Gastroesophageal sphincter (tissue), 3 donors: ENCODE measurements around the gene MACO1.

Experiments used
- EP300 ChIP-seq: sonication (generic); formaldehyde crosslinking; IDR thresholded peaks from one replicate; pipeline ENCODE4 v1.6.1; 2017; ENCODE audit warnings: antibody characterized with exemption, mild to moderate bottlenecking
- POLR2A ChIP-seq, 2 donors: fragments of 450-650 bp; IDR thresholded peaks; one replicate each; pipeline ENCODE4 v1.6.1; 2017; ENCODE audit warnings: antibody characterized with exemption in 2 of 2, mild to moderate bottlenecking in 2 of 2, moderate library complexity in 1 of 2
- POLR2AphosphoS5 ChIP-seq: sonication (generic); formaldehyde crosslinking; IDR thresholded peaks from one replicate; pipeline ENCODE4 v1.6.1; 2017; ENCODE audit warnings: antibody characterized with exemption
- TF ChIP-seq, protein P1 (sequence below), 4 experiments: fragments of 200-600 bp in 2 of 4; fragments of 450-650 bp in 2 of 4; sonication (generic) in 1 of 4; IDR thresholded peaks; one replicate each; pipeline ENCODE4 v1.5.1; 2017 to 2019; ENCODE audit warnings: antibody characterized with exemption in 4 of 4, mild to moderate bottlenecking in 2 of 4, moderate library complexity in 2 of 4

DNA sequence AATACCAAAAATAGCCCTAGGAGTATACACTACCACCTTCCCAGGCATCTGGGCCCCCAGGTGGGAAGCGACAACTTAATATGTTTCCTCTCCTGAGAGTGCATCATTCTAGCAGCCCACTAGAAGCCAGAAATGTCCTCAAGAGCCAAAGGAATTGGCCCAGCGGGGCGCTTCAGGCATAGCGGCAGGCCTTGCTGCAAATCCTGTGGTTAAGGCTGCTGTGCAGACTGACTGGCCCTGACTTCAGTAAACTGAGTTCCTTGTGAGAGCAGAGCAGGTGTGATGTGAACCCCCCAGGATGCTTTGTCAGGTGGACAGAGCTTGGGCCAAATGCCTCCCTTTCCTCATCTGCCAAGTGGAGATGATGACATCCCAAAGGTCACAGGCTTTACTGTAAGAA, 83.0 kb downstream of the MACO1 start:
- TF ChIP-seq POLR2AphosphoS5 (no peak), POLR2A (IDR thresholded peaks at IDR 0.05) (no peak), EP300 (no peak)
- TF ChIP-seq, protein P1, sequence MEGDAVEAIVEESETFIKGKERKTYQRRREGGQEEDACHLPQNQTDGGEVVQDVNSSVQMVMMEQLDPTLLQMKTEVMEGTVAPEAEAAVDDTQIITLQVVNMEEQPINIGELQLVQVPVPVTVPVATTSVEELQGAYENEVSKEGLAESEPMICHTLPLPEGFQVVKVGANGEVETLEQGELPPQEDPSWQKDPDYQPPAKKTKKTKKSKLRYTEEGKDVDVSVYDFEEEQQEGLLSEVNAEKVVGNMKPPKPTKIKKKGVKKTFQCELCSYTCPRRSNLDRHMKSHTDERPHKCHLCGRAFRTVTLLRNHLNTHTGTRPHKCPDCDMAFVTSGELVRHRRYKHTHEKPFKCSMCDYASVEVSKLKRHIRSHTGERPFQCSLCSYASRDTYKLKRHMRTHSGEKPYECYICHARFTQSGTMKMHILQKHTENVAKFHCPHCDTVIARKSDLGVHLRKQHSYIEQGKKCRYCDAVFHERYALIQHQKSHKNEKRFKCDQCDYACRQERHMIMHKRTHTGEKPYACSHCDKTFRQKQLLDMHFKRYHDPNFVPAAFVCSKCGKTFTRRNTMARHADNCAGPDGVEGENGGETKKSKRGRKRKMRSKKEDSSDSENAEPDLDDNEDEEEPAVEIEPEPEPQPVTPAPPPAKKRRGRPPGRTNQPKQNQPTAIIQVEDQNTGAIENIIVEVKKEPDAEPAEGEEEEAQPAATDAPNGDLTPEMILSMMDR (IDR thresholded peaks at IDR 0.05) = no peak
